ENCODE results near the gene PODN.

The PODN gene

DNA sequence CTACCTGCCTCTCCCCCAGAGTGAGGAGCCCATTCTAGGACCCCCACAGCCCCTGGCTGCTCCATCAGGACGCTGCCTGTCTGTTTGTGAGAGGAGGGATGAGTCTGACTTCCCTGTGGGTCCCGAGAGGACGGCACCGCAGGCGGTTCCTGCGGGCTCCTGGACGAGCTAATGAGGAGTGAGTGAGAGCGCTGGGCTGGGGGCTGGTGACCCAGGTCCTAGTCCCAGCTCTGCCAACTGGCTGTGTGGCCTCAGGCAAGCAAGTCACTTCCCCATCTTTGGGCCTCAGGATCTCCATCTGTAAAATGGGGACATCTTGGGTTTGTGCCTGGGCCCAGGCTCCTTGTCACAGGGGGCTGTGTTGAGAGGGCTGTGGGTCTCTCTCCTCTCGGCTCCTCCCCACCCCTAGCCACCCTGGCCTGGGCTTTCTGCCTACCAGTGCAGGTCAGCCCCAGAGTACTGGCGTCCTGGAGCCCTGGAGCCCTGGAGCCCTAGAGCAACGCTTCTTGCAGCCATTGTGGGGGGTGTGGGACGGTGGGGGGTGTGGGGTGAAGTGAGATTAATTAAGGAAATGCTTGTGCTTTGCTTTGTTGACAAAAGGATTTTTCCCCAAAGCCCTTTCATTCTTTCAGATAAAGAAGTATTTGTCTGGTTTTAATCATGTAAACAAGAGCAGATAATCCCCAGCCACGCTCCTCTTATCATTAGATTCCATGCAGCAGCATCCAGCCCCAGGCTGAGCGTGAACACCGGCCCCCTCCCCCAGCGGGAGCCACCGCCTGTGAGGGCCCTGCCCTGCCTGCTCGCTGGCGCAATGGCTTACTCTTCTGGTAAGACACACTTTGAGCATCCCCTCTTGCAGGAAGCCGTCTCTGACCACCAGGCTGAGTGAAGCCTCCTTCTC, 53.6 kb downstream of the PODN start:
- ChIA-PET POLR2A (no interaction called here), CTCF (no interaction called here)
- DNase-seq (ENCODE audit: extremely low spot score), result no peak
- no peak for TF ChIP-seq FOXK2 (IDR thresholded peaks at IDR 0.05)
- TF ChIP-seq SUZ12 (IDR thresholded peaks at IDR 0.05), result no peak
- no peak for TF ChIP-seq NFRKB (IDR thresholded peaks at IDR 0.05)
- no peak for TF ChIP-seq ARNT (IDR thresholded peaks at IDR 0.05)
- TF ChIP-seq FOXA1 (IDR thresholded peaks at IDR 0.05), result no peak
- no peak for TF ChIP-seq ZNF384 (IDR thresholded peaks at IDR 0.05)
- no peak for TF ChIP-seq LEF1 (IDR thresholded peaks at IDR 0.05; ENCODE audit: borderline replicate concordance)
- TF ChIP-seq FOXM1 (IDR thresholded peaks at IDR 0.05; ENCODE audit: borderline replicate concordance), result no peak
- no peak for TF ChIP-seq BHLHE40 (IDR thresholded peaks at IDR 0.05; ENCODE audit: borderline replicate concordance)
- TF ChIP-seq TARDBP (IDR thresholded peaks at IDR 0.05), result no peak
- TF ChIP-seq CTBP1 (IDR thresholded peaks at IDR 0.05; ENCODE audit: borderline replicate concordance), result no peak
- TF ChIP-seq HDGF (IDR thresholded peaks at IDR 0.05; ENCODE audit: borderline replicate concordance), result no peak
- TF ChIP-seq ELF4 (IDR thresholded peaks at IDR 0.05), result no peak

DNA sequence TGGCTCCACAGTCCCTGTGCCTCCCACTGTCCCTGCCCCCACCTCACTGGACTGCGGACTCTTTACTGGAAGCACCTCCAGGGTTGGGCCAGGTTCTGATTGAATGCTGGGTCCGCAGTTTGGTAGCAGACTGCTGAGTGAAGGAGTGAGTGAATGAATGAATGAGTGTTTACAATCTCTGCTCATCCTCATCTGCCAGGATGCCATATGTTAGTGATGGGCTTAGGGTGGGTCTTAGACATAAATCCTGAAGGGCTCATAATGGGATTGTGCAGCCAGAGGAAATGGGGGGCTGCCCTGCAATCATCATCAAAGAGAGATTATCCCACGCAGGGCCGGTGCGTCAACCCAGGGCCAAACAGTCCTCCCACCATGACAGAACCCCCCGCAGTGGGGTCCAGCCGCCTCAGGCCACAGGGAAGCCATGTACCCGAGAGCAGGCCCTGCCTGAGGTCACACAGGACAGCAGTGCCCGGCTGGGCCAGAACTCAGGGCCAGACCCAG, 54.3 kb downstream of the PODN start:
- TF ChIP-seq, protein P1, sequence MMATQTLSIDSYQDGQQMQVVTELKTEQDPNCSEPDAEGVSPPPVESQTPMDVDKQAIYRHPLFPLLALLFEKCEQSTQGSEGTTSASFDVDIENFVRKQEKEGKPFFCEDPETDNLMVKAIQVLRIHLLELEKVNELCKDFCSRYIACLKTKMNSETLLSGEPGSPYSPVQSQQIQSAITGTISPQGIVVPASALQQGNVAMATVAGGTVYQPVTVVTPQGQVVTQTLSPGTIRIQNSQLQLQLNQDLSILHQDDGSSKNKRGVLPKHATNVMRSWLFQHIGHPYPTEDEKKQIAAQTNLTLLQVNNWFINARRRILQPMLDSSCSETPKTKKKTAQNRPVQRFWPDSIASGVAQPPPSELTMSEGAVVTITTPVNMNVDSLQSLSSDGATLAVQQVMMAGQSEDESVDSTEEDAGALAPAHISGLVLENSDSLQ (IDR thresholded peaks at IDR 0.05), result no peak
- TF ChIP-seq FOXA1 (IDR thresholded peaks at IDR 0.05) (no peak), CTBP1 (IDR thresholded peaks at IDR 0.05; ENCODE audit: borderline replicate concordance) (no peak), NFRKB (IDR thresholded peaks at IDR 0.05) (no peak), SUZ12 (IDR thresholded peaks at IDR 0.05) (no peak), FOXM1 (IDR thresholded peaks at IDR 0.05; ENCODE audit: borderline replicate concordance) (no peak), SP1 (IDR thresholded peaks at IDR 0.05) (no peak), LEF1 (IDR thresholded peaks at IDR 0.05; ENCODE audit: borderline replicate concordance) (no peak), FOXK2 (IDR thresholded peaks at IDR 0.05) (no peak), HDGF (IDR thresholded peaks at IDR 0.05; ENCODE audit: borderline replicate concordance) (no peak), TARDBP (IDR thresholded peaks at IDR 0.05) (no peak), BHLHE40 (IDR thresholded peaks at IDR 0.05; ENCODE audit: borderline replicate concordance) (no peak), ZNF384 (IDR thresholded peaks at IDR 0.05) (no peak), ARNT (IDR thresholded peaks at IDR 0.05) (no peak), L3MBTL2 (conservative IDR thresholded peaks at IDR 0.05) (no peak), ELF4 (IDR thresholded peaks at IDR 0.05) (no peak)
- ChIA-PET CTCF (no interaction called here), POLR2A (no interaction called here)
- DNase-seq (ENCODE audit: extremely low spot score), result no peak

DNA sequence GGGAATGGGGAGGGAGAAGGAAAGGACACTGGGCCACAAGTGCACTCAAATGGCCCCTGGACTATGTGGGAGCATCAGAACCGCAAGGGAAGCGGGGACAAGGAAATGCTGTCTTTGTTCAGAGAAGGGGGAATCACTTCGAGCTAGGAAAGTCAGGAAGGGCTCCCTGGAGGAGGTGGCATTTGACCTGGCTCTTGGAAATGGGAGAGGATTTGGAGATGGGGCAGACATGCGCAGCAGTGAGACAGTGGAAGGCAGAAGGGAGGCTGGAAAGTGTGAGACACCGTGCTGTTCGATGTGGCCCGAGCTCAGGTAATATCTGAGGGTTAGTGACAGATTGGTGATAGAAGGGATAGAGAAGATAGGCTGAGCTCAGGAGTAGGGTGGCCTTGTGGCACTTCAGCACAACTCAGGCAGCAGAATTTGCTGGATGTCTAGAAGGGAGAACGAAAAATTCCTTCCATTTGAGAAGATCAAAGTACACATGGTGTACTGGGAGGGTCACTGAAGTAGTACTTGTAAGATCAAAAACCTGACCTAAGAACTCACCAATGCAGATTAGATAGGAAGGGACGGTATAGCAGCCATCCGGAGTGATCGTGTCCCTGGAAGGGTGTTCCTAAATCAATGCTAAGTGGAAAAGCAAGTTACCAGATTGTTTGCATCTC, 55.1 kb downstream of the PODN start:
- no peak for TF ChIP-seq FOXK2 (IDR thresholded peaks at IDR 0.05)
- no peak for TF ChIP-seq ELF4 (IDR thresholded peaks at IDR 0.05)
- no peak for TF ChIP-seq ARNT (IDR thresholded peaks at IDR 0.05)
- TF ChIP-seq FOXM1 (IDR thresholded peaks at IDR 0.05; ENCODE audit: borderline replicate concordance), result no peak
- TF ChIP-seq, protein P1 (IDR thresholded peaks at IDR 0.05), result no peak
- TF ChIP-seq HDGF (IDR thresholded peaks at IDR 0.05; ENCODE audit: borderline replicate concordance), result no peak
- TF ChIP-seq BHLHE40 (IDR thresholded peaks at IDR 0.05; ENCODE audit: borderline replicate concordance), result no peak
- TF ChIP-seq CTBP1 (IDR thresholded peaks at IDR 0.05; ENCODE audit: borderline replicate concordance), result no peak
- TF ChIP-seq SP1 (IDR thresholded peaks at IDR 0.05), result no peak
- DNase-seq (ENCODE audit: extremely low spot score), result no peak
- ChIA-PET POLR2A (no interaction called here), CTCF (no interaction called here)

DNA sequence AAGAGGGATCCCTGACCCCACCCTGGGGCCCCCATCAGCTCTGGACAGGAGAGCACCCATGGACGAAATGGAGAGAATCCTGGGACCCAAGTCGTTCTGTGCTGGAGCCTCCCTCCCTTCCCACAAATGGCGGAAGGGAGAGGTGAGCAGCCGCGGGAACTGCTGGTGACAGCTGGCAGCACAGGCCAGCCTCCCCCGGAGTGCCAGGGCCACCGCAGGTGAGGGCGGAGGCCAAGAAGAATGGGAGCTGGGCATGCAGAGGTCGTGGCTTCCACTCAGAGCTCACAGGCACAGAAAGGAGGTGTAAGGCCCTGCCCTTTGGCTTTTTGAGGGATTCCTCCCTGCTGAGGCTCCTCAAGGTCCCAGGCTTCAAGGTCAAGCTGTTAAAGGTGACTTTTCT, 55.8 kb downstream of the PODN start:
- TF ChIP-seq, protein P1 (IDR thresholded peaks at IDR 0.05), result no peak
- no peak for TF ChIP-seq ZNF384 (IDR thresholded peaks at IDR 0.05)
- no peak for TF ChIP-seq SP1 (IDR thresholded peaks at IDR 0.05)
- no peak for TF ChIP-seq BHLHE40 (IDR thresholded peaks at IDR 0.05; ENCODE audit: borderline replicate concordance)
- no peak for TF ChIP-seq FOXA1 (IDR thresholded peaks at IDR 0.05)
- no peak for TF ChIP-seq FOXM1 (IDR thresholded peaks at IDR 0.05; ENCODE audit: borderline replicate concordance)
- TF ChIP-seq LEF1 (IDR thresholded peaks at IDR 0.05; ENCODE audit: borderline replicate concordance), result no peak
- TF ChIP-seq SUZ12 (IDR thresholded peaks at IDR 0.05), result no peak
- no peak for TF ChIP-seq CTBP1 (IDR thresholded peaks at IDR 0.05; ENCODE audit: borderline replicate concordance)
- no peak for TF ChIP-seq L3MBTL2 (conservative IDR thresholded peaks at IDR 0.05)
- CTCF ChIA-PET, result no interaction called here
- DNase-seq (ENCODE audit: extremely low spot score), result no peak
- POLR2A ChIA-PET, result no interaction called here

DNA sequence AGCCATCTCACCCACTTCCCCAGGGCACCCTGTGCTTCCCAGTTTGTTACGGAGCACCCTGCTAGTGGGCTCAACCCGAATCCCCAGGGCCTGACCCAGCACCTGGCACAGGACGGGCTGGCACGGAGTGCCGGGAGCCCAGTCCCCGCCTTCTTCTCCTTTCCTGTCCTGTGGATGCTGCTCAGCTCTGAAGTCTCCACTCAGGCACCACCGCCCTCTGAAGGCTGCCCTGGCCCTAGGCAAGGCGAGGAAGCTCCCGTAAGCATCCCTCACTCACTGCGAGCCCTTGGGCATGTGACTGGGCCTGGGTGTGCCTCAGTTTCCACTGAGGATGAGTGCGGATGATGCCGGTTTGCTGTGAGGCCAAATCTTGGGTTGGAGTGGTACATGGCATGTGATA, 58.6 kb downstream of the PODN start:
- ChIA-PET CTCF (no interaction called here), POLR2A (no interaction called here)
- no peak for DNase-seq (ENCODE audit: extremely low spot score)
- no peak for TF ChIP-seq ARNT (IDR thresholded peaks at IDR 0.05)
- no peak for TF ChIP-seq FOXK2 (IDR thresholded peaks at IDR 0.05)
- TF ChIP-seq ZNF384 (IDR thresholded peaks at IDR 0.05), result no peak
- TF ChIP-seq ELF4 (IDR thresholded peaks at IDR 0.05), result no peak
- TF ChIP-seq SP1 (IDR thresholded peaks at IDR 0.05), result no peak
- TF ChIP-seq NFRKB (IDR thresholded peaks at IDR 0.05), result no peak
- TF ChIP-seq BHLHE40 (IDR thresholded peaks at IDR 0.05; ENCODE audit: borderline replicate concordance), result no peak
- TF ChIP-seq HDGF (IDR thresholded peaks at IDR 0.05; ENCODE audit: borderline replicate concordance), result no peak
- no peak for TF ChIP-seq SUZ12 (IDR thresholded peaks at IDR 0.05)
- TF ChIP-seq FOXA1 (IDR thresholded peaks at IDR 0.05), result no peak
- TF ChIP-seq LEF1 (IDR thresholded peaks at IDR 0.05; ENCODE audit: borderline replicate concordance), result no peak
- TF ChIP-seq, protein P1 (IDR thresholded peaks at IDR 0.05), result no peak
- TF ChIP-seq TARDBP (IDR thresholded peaks at IDR 0.05), result no peak
- no peak for TF ChIP-seq FOXM1 (IDR thresholded peaks at IDR 0.05; ENCODE audit: borderline replicate concordance)
- no peak for TF ChIP-seq L3MBTL2 (conservative IDR thresholded peaks at IDR 0.05)
- no peak for TF ChIP-seq CTBP1 (IDR thresholded peaks at IDR 0.05; ENCODE audit: borderline replicate concordance)
